Calu3 (cell line): ENCODE results near the gene ANAPC7. TPM values are rescaled to one million over a fixed set of nuclear protein-coding genes. Genes with fewer than 3 reads are reported as not detected.

Experiments used
- BruUV-seq: library from RNA; stranded (reverse); fragments of 400-500 nt; replicated peaks from 2 replicates; lab custom pipeline; 2021; lab: Mats Ljungman, UMichigan
- CTCF ChIA-PET: fragments of 300-600 bp; sonication (Branson Sonifier 250); formaldehyde crosslinking; loops from one replicate; lab custom pipeline; 2022; ENCODE audit warnings: antibody characterized with exemption; lab: Charles Lee
- DNase-seq: peaks from one replicate; pipeline ENCODE4 v3.0.0; 2022
- H3K27ac Mint-ChIP-seq: one replicate; pipeline ENCODE4 v1.8.0; 2022; ENCODE audit warnings: mixed read lengths; ENCODE audit not compliant: unreplicated experiment
- H3K27me3 Mint-ChIP-seq: one replicate; pipeline ENCODE4 v1.8.0; 2022; ENCODE audit warnings: mixed read lengths; ENCODE audit not compliant: unreplicated experiment
- H3K36me3 Mint-ChIP-seq: one replicate; pipeline ENCODE4 v1.8.0; 2022; ENCODE audit warnings: mild to moderate bottlenecking, moderate library complexity, mixed read lengths; ENCODE audit not compliant: insufficient read depth, unreplicated experiment
- H3K4me1 Mint-ChIP-seq: one replicate; pipeline ENCODE4 v1.8.0; 2022; ENCODE audit warnings: mild to moderate bottlenecking, low read depth, mixed read lengths; ENCODE audit not compliant: unreplicated experiment
- H3K4me3 Mint-ChIP-seq: one replicate; pipeline ENCODE4 v1.8.0; 2022; ENCODE audit warnings: mild to moderate bottlenecking, low read depth, moderate library complexity, mixed read lengths; ENCODE audit not compliant: unreplicated experiment
- H3K9me3 Mint-ChIP-seq: one replicate; pipeline ENCODE4 v1.8.0; 2022; ENCODE audit warnings: low read depth, mixed read lengths; ENCODE audit not compliant: unreplicated experiment
- CTCF ChIP-seq: fragments of 200-600 bp; IDR thresholded peaks from one replicate; pipeline ENCODE4 v1.8.0; 2022; ENCODE audit warnings: antibody characterized with exemption; ENCODE audit not compliant: unreplicated experiment
- intact Hi-C: fragments of 100-400 bp; cut with micrococcal nuclease; formaldehyde crosslinking; loops from one replicate; pipeline ENCODE4 v1.10.0; 2022; ENCODE audit not compliant: unreplicated experiment
- total RNA-seq: library from RNA; stranded (reverse); gene quantifications from 2 replicates; pipeline ENCODE4 v1.2.3, GENCODE V29; 2022

ANAPC7 gene
- total RNA-seq, 1 experiment from 2014 or later: 136 TPM

DNA sequence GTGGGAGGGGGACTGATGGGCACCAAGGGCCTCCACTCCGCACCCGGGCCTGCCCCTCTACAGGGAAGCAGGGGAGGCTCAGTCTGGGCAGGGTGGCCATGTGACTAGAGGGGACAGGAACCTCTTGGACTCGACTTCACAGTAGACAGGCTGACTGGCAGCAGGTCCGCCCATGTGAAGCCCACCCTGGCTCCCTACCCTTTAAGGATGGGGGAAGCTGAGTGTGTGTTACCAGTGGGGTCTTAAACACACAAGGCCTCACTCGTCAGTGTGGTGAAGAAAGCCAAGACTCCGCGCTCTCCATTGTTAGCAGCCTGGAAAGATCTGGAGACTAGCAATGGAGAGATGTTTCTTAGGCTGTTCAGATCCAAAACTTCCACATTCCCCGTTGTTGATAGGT lies 52.4 kb downstream of the ANAPC7 start:
- intact Hi-C loops: no loop called here
- H3K36me3 Mint-ChIP-seq: peaks cover 94% of the 10 kb centered on the region
- H3K27me3 Mint-ChIP-seq: no peaks in the 10 kb centered on the region

DNA sequence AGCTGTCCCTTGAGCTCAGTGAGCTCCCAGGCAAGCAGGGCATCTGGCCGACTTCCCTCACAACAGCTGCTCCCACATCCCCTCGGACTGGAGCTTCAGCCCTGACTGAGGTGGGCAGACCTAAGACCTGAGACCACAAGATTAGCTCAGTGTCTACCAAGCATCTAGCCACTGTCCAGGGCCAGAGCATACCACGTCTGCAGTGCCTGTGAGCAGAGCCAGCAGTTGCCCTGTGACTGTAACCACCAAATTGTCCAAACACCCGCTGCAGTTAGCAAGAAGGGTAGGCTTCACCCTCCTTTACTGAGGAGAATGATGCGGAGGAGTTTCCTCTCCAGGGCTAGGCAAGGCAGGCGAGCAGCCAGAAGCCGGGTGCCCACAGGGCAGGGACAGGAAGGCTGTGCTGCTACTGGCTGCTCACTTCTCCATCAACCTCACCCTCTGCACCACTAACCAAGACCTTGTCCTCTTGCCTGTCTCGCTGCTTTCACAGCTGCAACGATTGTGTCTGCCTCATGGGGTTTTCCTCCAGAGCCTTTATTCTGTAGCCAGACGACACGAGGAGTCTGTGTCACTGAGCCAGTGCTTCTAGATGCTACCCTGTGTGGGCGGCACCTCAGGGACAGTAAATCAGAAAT lies 53.9 kb downstream of the ANAPC7 start:
- intact Hi-C loops: no loop called here
- no peaks in the 10 kb centered on the region for H3K9me3 Mint-ChIP-seq
- H3K27me3 Mint-ChIP-seq: no peaks in the 10 kb centered on the region
- peaks cover 95% of the 10 kb centered on the region for H3K36me3 Mint-ChIP-seq
- peaks cover 15% of the 10 kb centered on the region for H3K4me1 Mint-ChIP-seq
- no peak overlapping the region for H3K4me3 Mint-ChIP-seq
- peak overlapping the region; percentile 62 for H3K27ac Mint-ChIP-seq
- TF ChIP-seq CTCF: no peak
- BruUV-seq: no TSS peak
- CTCF ChIA-PET: interaction anchor here (0.5 to 0.9 kb wide), 3 partner anchors 14 to 43 kb away, joined by 3 to 4 read pairs (median 3); no protein-coding TSS in a partner anchor
- DNase-seq: no peak

More for the DNA sequence above, 52.4 kb downstream of the ANAPC7 start:
- Mint-ChIP-seq H3K9me3 (no peaks in the 10 kb centered on the region), H3K4me1 (peaks cover 3% of the 10 kb centered on the region), H3K4me3 (no peak overlapping the region), H3K27ac (peak overlapping the region; percentile 78)
- DNase-seq: no peak
- BruUV-seq: no TSS peak
- CTCF ChIA-PET: no interaction called here
- no peak for TF ChIP-seq CTCF

DNA sequence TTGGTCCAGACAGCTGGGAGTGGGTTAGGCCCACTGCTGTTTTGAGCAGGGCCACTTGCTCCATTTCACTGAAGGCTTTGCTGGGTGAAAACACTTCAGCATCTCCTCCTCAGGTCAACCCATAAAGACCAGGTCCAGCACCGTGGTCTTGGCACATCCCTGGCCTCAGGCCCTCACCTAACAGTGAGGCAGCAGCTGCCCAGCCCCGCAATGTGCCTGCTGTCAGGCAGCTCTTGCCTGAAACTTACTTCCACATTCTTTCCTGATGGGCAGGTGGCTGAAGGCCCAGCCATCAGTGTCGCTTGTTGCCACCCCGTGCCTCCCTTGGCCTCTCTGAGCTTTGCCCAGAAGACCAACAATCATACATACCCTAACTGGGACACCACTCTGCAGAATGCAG lies 54.4 kb downstream of the ANAPC7 start:
- no peak for DNase-seq
- CTCF ChIA-PET: interaction anchor here (0.5 to 0.9 kb wide), 3 partner anchors 15 to 43 kb away, joined by 3 to 4 read pairs (median 3); no protein-coding TSS in a partner anchor
- Mint-ChIP-seq H3K9me3 (no peaks in the 10 kb centered on the region), H3K27me3 (no peaks in the 10 kb centered on the region), H3K27ac (peak overlapping the region; percentile 62), H3K36me3 (peaks cover 97% of the 10 kb centered on the region), H3K4me3 (no peak overlapping the region), H3K4me1 (peaks cover 20% of the 10 kb centered on the region)
- intact Hi-C loops: no loop called here
- no peak for TF ChIP-seq CTCF
- BruUV-seq: no TSS peak

GRCh38 chr12:110348431-110349059 lies 55.0 kb downstream of the ANAPC7 start:
- CTCF ChIA-PET: interaction anchor here (0.6 kb wide), 1 partner anchor 22 kb away, joined by 5 read pairs; no protein-coding TSS in a partner anchor
- no peak for DNase-seq
- TF ChIP-seq CTCF: no peak
- Mint-ChIP-seq H3K27me3 (no peaks in the 10 kb centered on the region), H3K4me1 (peaks cover 26% of the 10 kb centered on the region), H3K27ac (no peak overlapping the region), H3K4me3 (no peak overlapping the region), H3K9me3 (no peaks in the 10 kb centered on the region), H3K36me3 (peaks cover 97% of the 10 kb centered on the region)
- BruUV-seq: no TSS peak
- intact Hi-C loops: no loop called here
